ENCODE data around the gene PIK3CA.
"Not testable (repeated sequence)": the region's sequence is repeated elsewhere in the genome, so short reads cannot be mapped to it uniquely, and the experiment has no call there.

Gene PIK3CA

DNA sequence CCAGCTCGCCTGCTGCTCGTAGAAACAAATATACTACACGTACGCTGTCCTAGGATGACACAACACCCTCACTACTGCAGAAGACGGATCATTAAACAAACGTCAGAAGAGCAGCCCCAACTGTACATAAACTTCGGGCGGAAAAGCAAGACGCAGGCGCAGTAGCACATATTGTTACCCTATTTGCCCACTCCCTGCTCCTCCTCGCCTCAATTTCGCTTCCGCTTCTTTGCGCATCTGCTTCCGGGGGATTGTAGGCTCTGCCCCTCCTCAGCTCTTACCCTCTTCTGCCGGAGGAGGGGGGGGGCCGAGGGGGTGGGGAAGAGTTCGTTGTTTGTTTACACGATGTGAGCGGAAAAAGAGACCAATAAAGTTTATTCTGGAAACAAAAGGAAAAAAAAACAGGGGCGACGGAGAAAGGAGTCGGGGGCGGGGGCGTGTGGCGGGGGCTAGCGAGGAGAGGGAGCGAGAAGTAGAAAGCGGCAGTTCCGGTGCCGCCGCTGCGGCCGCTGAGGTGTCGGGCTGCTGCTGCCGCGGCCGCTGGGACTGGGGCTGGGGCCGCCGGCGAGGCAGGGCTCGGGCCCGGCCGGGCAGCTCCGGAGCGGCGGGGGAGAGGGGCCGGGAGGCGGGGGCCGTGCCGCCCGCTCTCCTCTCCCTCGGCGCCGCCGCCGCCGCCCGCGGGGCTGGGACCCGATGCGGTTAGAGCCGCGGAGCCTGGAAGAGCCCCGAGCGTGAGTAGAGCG is at the start of gene PIK3CA:
Gene PIK3CA (plus strand): TSS at position 485 of the 743 bp plus-strand sequence. CDS start 50,469 bp downstream, outside the sequence.
- H3K36me3 ChIP-seq (ENCODE audit: insufficient read depth, low read length): no peaks in the 10 kb centered on the region
- H3K4me1 ChIP-seq (ENCODE audit: insufficient read depth, low read length): peaks cover 5% of the 10 kb centered on the region; the same call in 1 of the 2 replicates
- no peaks in the 10 kb centered on the region for H3K9me3 ChIP-seq (ENCODE audit: control insufficient read depth, insufficient read depth, low read length)
- H3K9ac ChIP-seq (ENCODE audit: low read depth, low read length): peak within 1 kb of the TSS; percentile 80

DNA sequence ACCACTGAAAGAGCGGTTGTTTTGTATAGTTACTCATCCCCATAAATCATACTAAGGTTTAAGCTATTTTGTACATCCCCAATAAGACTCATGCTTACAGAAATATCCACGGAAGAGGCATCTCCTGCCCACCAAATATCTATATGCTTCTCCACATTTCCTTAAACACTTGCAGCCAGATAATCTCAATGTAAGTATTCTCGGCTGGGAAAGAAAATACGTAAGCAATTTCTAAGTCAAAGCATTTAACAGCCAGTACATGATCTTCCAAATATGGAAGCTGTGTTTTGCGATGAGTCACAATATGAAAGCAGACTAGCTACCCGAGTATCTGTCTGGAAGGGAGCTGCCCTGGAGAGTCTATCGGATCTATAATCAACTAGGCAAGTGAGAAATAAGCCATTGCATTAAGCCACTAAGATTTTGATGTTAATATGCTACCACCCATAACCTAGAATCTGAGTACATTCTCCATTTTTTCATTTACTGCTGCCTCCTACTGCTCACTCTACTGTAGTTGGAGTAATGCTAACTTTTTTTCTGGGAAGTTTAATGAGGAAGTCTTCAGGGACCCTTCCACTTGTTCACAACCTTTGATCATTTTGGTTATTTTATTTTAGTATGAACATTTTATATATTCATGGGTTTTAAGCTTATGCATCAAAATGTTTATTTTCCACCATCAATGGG is 49.6 kb upstream of the PIK3CA start:
- Histone ChIP-seq H3K9ac (ENCODE audit: low read depth, low read length) (no peak overlapping the region), H3K4me1 (ENCODE audit: insufficient read depth, low read length) (no peaks in the 10 kb centered on the region; the same call in 1 of the 2 replicates), H3K9me3 (ENCODE audit: control insufficient read depth, insufficient read depth, low read length) (no peaks in the 10 kb centered on the region), H3K36me3 (ENCODE audit: insufficient read depth, low read length) (no peaks in the 10 kb centered on the region)

DNA sequence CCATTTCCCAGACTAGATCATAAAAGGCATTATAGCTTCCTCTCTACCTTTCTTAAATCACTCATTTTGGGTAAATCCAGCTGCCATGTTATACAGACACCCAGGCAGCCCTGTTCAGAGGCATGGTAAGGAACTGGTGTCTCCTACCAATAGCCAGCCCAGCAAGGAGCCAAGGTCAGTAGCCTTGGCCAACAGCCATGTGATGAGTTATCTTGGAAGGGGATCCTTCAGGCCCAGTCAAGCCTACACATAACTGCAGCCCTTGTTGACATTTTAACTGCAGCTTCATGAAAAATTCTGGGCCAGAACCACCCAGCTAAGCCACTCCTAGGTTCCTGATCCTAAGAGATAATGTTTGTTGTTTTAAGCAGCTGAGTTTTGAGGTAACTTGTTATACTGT is 47.5 kb upstream of the PIK3CA start:
- H3K9ac ChIP-seq (ENCODE audit: low read depth, low read length): no peak overlapping the region
- H3K36me3 ChIP-seq (ENCODE audit: insufficient read depth, low read length): no peaks in the 10 kb centered on the region
- H3K4me1 ChIP-seq (ENCODE audit: insufficient read depth, low read length): no peaks in the 10 kb centered on the region; the same call in 1 of the 2 replicates
- H3K9me3 ChIP-seq (ENCODE audit: control insufficient read depth, insufficient read depth, low read length): no peaks in the 10 kb centered on the region

DNA sequence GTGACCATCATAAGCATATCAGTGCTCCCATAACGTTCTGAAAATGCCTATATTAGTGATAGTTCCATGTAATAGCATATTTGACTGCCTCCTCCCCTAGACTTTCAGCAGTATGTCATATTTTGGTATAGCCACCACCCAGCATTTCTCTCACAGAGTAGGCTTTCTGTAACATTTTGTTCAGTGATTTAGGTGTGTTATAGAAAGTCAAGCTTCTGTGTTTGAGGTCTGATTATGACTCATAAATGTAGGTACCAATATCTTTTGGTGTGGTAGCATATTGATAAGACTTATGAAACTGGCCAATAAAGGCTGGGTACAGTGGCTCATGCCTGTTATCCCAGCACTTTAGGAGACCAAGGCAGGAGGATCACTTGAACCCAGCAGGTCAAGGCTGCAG is 42.3 kb upstream of the PIK3CA start:
- H3K4me1 ChIP-seq (ENCODE audit: insufficient read depth, low read length): no peaks in the 10 kb centered on the region

GRCh38 chr3:179107617-179108016 is 40.5 kb upstream of the PIK3CA start:
- Histone ChIP-seq H3K4me1 (ENCODE audit: insufficient read depth, low read length) (no peaks in the 10 kb centered on the region), H3K9ac (ENCODE audit: low read depth, low read length) (no peak overlapping the region), H3K36me3 (ENCODE audit: insufficient read depth, low read length) (no peaks in the 10 kb centered on the region)

More for the DNA sequence above, 42.3 kb upstream of the PIK3CA start:
- H3K9ac ChIP-seq (ENCODE audit: low read depth, low read length): no peak overlapping the region
- H3K36me3 ChIP-seq (ENCODE audit: insufficient read depth, low read length): no peaks in the 10 kb centered on the region
- peaks cover 4% of the 10 kb centered on the region; the same call in 1 of the 2 replicates for H3K9me3 ChIP-seq (ENCODE audit: control insufficient read depth, insufficient read depth, low read length)

GRCh38 chr3:179108086-179108485 is 40.1 kb upstream of the PIK3CA start:
- no peaks in the 10 kb centered on the region for H3K36me3 ChIP-seq (ENCODE audit: insufficient read depth, low read length)
- no peak overlapping the region for H3K9ac ChIP-seq (ENCODE audit: low read depth, low read length)
- H3K9me3 ChIP-seq (ENCODE audit: control insufficient read depth, insufficient read depth, low read length): peaks cover 4% of the 10 kb centered on the region; the same call in 1 of the 2 replicates
- H3K4me1 ChIP-seq (ENCODE audit: insufficient read depth, low read length): no peaks in the 10 kb centered on the region

More at GRCh38 chr3:179107617-179108016, 40.5 kb upstream of the PIK3CA start:
- peaks cover 4% of the 10 kb centered on the region; the same call in 1 of the 2 replicates for H3K9me3 ChIP-seq (ENCODE audit: control insufficient read depth, insufficient read depth, low read length)

DNA sequence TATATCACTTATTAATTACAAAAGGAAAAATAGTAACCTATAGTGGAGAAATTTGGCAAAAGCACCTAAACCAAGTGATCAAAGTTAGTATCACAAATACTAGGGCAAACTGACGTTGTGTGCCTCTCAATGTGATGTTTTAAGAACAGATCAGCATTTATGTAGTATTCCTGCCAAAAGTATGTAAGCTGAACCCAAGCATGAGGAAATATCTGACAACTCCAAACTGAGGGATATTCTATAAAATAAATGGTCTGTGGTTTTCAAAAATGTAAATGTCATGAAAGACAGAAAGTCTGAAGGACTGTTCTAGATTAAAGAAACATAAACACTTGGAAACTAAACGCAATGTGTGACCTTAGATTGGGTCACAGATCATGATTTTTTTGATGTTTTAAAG is 34.3 kb upstream of the PIK3CA start:
- Histone ChIP-seq H3K9ac (ENCODE audit: low read depth, low read length) (no peak overlapping the region), H3K36me3 (ENCODE audit: insufficient read depth, low read length) (no peaks in the 10 kb centered on the region), H3K4me1 (ENCODE audit: insufficient read depth, low read length) (no peaks in the 10 kb centered on the region), H3K9me3 (ENCODE audit: control insufficient read depth, insufficient read depth, low read length) (peaks cover 6% of the 10 kb centered on the region)

GRCh38 chr3:179115444-179115843 is 32.7 kb upstream of the PIK3CA start:
- not testable (repeated sequence) for H3K9me3 ChIP-seq (ENCODE audit: control insufficient read depth, insufficient read depth, low read length); H3K36me3 ChIP-seq (ENCODE audit: insufficient read depth, low read length); H3K4me1 ChIP-seq (ENCODE audit: insufficient read depth, low read length)

GRCh38 chr3:179116816-179117215 is 31.3 kb upstream of the PIK3CA start:
- no peaks in the 10 kb centered on the region for H3K4me1 ChIP-seq (ENCODE audit: insufficient read depth, low read length)
- H3K9me3 ChIP-seq (ENCODE audit: control insufficient read depth, insufficient read depth, low read length): peaks cover 2% of the 10 kb centered on the region; the same call in 1 of the 2 replicates
- H3K36me3 ChIP-seq (ENCODE audit: insufficient read depth, low read length): no peaks in the 10 kb centered on the region
- H3K9ac ChIP-seq (ENCODE audit: low read depth, low read length): no peak overlapping the region

More at GRCh38 chr3:179115444-179115843, 32.7 kb upstream of the PIK3CA start:
- H3K9ac ChIP-seq (ENCODE audit: low read depth, low read length): not testable (repeated sequence)

DNA sequence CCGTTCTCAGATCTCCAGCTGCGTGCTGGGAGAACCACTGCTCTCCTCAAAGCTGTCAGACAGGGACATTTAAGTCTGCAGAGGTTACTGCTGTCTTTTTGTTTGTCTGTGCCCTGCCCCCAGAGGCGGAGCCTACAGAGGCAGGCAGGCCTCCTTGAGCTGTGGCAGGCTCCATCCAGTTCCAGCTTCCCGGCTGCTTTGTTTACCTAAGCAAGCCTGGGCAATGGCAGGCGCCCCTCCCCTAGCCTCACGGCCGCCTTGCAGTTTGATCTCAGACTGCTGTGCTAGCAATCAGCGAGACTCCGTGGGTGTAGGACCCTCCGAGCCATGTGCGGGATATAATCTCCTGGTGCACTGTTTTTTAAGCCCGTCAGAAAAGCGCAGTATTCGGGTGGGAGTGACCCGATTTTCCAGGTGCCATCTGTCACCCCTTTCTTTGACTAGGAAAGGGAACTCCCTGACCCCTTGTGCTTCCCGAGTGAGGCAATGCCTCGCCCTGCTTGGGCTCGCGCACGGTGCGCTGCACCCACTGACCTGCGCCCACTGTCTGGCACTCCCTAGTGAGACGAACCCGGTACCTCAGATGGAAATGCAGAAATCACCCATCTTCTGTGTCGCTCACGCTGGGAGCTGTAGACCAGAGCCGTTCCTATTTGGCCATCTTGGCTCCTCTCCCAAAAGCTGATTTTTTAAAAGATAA is 15.8 kb upstream of the PIK3CA start:
- not testable (repeated sequence) for H3K4me1 ChIP-seq (ENCODE audit: insufficient read depth, low read length); H3K36me3 ChIP-seq (ENCODE audit: insufficient read depth, low read length); H3K9ac ChIP-seq (ENCODE audit: low read depth, low read length); H3K9me3 ChIP-seq (ENCODE audit: control insufficient read depth, insufficient read depth, low read length)

DNA sequence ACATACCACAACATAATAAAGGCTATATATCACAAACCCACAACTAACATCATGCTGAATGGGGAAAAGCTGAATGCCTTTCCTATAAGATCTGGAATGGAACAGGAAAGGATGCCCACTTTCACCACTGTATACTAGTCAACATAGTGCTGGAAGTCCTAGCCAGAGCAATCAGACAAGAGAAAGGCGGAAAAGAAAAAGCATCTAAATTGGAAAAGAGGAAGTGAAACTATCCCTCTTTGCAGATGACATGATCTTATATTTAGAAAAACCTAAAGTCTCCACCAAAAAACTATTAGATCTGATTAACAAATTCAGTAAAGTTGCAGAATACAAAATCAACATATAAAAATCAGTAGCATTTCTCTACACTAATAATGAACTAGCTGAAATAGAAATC is 14.6 kb upstream of the PIK3CA start:
- Histone ChIP-seq H3K9me3 (ENCODE audit: control insufficient read depth, insufficient read depth, low read length) (no peaks in the 10 kb centered on the region), H3K36me3 (ENCODE audit: insufficient read depth, low read length) (no peaks in the 10 kb centered on the region), H3K9ac (ENCODE audit: low read depth, low read length) (no peak overlapping the region), H3K4me1 (ENCODE audit: insufficient read depth, low read length) (no peaks in the 10 kb centered on the region)

- Histone ChIP-seq H3K36me3 (ENCODE audit: insufficient read depth, low read length) (no peaks in the 10 kb centered on the region), H3K4me1 (ENCODE audit: insufficient read depth, low read length) (no peaks in the 10 kb centered on the region), H3K9ac (ENCODE audit: low read depth, low read length) (no peak overlapping the region), H3K9me3 (ENCODE audit: control insufficient read depth, insufficient read depth, low read length) (no peaks in the 10 kb centered on the region)
Observed at GRCh38 chr3:179136195-179136594, 12.0 kb upstream of the PIK3CA start.

GRCh38 chr3:179141890-179142289 is 6.3 kb upstream of the PIK3CA start:
- no peak overlapping the region for H3K9ac ChIP-seq (ENCODE audit: low read depth, low read length)
- no peaks in the 10 kb centered on the region for H3K4me1 ChIP-seq (ENCODE audit: insufficient read depth, low read length)
- no peaks in the 10 kb centered on the region for H3K36me3 ChIP-seq (ENCODE audit: insufficient read depth, low read length)
- H3K9me3 ChIP-seq (ENCODE audit: control insufficient read depth, insufficient read depth, low read length): no peaks in the 10 kb centered on the region

GRCh38 chr3:179146911-179147513 is 1.1 kb upstream of the PIK3CA start:
- H3K4me1 ChIP-seq (ENCODE audit: insufficient read depth, low read length): peaks cover 5% of the 10 kb centered on the region; the same call in 1 of the 2 replicates
- H3K9me3 ChIP-seq (ENCODE audit: control insufficient read depth, insufficient read depth, low read length): no peaks in the 10 kb centered on the region
- H3K9ac ChIP-seq (ENCODE audit: low read depth, low read length): peak overlapping the region; percentile 80; the same call in 1 of the 2 replicates
- no peaks in the 10 kb centered on the region for H3K36me3 ChIP-seq (ENCODE audit: insufficient read depth, low read length)
